Parietal lobe (tissue), 2 donors: ENCODE data around the gene IFNB1. TPM values are rescaled to one million over a fixed set of nuclear protein-coding genes. Genes with fewer than 3 reads are reported as not detected.

Experiments used
- small RNA-seq: library from RNA; depleted of rRNA; stranded (forward); fragments of <200 nt; gene quantifications from one replicate; pipeline ENCODE3, GENCODE V24; 2014; ENCODE audit warnings: low replicate concordance
- total RNA-seq: library from RNA; depleted of rRNA; stranded (reverse); fragments of >200 nt; gene quantifications from one replicate; pipeline ENCODE4 v1.2.3, GENCODE V29; 2014

The IFNB1 gene
- total RNA-seq, result not detected

DNA sequence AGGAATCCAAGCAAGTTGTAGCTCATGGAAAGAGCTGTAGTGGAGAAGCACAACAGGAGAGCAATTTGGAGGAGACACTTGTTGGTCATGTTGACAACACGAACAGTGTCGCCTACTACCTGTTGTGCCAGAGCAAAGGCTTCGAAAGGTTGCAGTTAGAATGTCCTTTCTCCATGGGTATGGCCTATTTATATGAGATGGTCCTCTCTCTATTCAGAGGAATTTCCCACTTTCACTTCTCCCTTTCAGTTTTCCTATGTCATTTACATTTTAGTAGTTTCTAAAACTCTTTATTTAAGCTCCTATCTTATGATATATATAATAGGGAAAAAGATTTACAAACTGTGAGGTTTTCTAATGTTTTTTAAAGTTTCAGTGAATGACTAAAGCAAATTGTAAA is at the start of gene IFNB1:
Gene IFNB1, minus strand, starts transcription at position 162 of the 400 bp plus-strand sequence. Its CDS starts 73 bp downstream, at position 89.

GRCh38 chr9:21031091-21031807 is 46.5 kb downstream of the IFNB1 start, which contains the start of gene HACD4:
Gene HACD4 (minus strand): TSS chr9:21031640. CDS start chr9:21031590, 50 bp downstream.

Small RNA genes lying within 50 kb of the gene (small RNA-seq; reads per million reads assigned to genes)
- gene IFNWP4, result not detected

Other genes with a start within 250 kb of the IFNB1 start
- gene HACD4, start 46.3 kb downstream of the IFNB1 start, total RNA-seq, result 0.94 TPM
- gene IFNW1, start 63.9 kb upstream of the IFNB1 start, total RNA-seq, result not detected
- not detected for gene IFNA21, start 88.7 kb upstream of the IFNB1 start, total RNA-seq
- gene IFNA4, start 109.6 kb upstream of the IFNB1 start, total RNA-seq, result not detected
- gene IFNA7, start 124.3 kb upstream of the IFNB1 start, total RNA-seq, result not detected
- not detected for gene IFNA10, start 129.2 kb upstream of the IFNB1 start, total RNA-seq
- not detected for gene IFNA16, start 139.4 kb upstream of the IFNB1 start, total RNA-seq
- gene IFNA17, start 150.3 kb upstream of the IFNB1 start, total RNA-seq, result not detected
- not detected for gene IFNA14, start 162.1 kb upstream of the IFNB1 start, total RNA-seq
- not detected for gene IFNA5, start 227.4 kb upstream of the IFNB1 start, total RNA-seq